ENCODE measurements around the gene PSMC5. TPM values are rescaled to one million over a fixed set of nuclear protein-coding genes. Genes with fewer than 3 reads are reported as not detected.

Gene PSMC5
- total RNA-seq, 2 experiments from 2014 or later: 32.6 to 105 TPM

GRCh38 chr17:63800783-63801182 is 26.4 kb upstream of the PSMC5 start:
- ChIA-PET CTCF (ENCODE audit: unreplicated experiment) (no interaction called here), POLR2A (no interaction called here)
- Histone ChIP-seq H2AFZ (ENCODE audit: low read length) (no peak overlapping the region), H3K27ac (ENCODE audit: low read depth, low read length, poor library complexity, severe bottlenecking) (no peak overlapping the region), H3K4me3 (ENCODE audit: low read depth, low read length, poor library complexity, severe bottlenecking) (no peak overlapping the region), H3K36me3 (ENCODE audit: insufficient read depth, low read length) (peaks cover 100% of the 10 kb centered on the region), H3K9me2 (ENCODE audit: insufficient read depth, low read length) (no peaks in the 10 kb centered on the region), H3K79me2 (ENCODE audit: insufficient read depth, low read depth, low read length) (no peaks in the 10 kb centered on the region), H4K20me1 (ENCODE audit: insufficient read depth, low read length) (no peaks in the 10 kb centered on the region), H3K4me2 (ENCODE audit: low read length) (no peak overlapping the region), H3K4me1 (ENCODE audit: insufficient read depth, low read length, poor library complexity, severe bottlenecking) (no peaks in the 10 kb centered on the region), H3K9me3 (ENCODE audit: low read length) (no peaks in the 10 kb centered on the region)
- intact Hi-C loops (cut with micrococcal nuclease; ENCODE audit: unreplicated experiment): loop anchor here (10.0 kb wide), 1 partner anchor 46 kb away; no protein-coding TSS in a partner anchor
- TF ChIP-seq CTCF (conservative IDR thresholded peaks at IDR 0.05; ENCODE audit: low read length): no peak
- no peak for TF ChIP-seq EZH2phosphoT487 (IDR thresholded peaks at IDR 0.05; ENCODE audit: borderline replicate concordance, low read depth, low read length)
- no peak for DNase-seq (ENCODE audit: low spot score)
- BruUV-seq (replicated peaks): no TSS peak

DNA sequence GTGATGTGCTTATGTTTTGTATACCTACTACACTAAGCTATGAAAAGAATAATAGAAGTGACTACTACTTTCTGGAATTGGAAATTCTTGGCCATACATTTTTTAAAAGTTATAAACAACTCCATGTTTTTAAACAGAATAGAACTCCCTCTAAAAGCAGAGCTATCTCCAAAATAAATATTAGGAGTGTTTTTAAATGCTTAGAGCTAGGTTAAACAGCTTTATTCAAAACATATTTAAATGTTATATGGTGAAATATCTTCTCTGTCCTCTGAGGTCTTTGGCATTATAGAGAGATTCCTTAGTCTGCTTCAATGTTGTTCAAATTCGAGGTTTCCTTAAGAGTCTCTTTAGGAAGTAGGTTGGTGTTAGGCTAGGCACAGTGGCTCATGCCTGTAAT is 22.9 kb upstream of the PSMC5 start:
- ChIA-PET POLR2A (interaction anchor here (0.6 to 1.0 kb wide), 6 partner anchors 14 to 1412 kb away, joined by 3 to 7 read pairs (median 4); no protein-coding TSS in a partner anchor), CTCF (ENCODE audit: unreplicated experiment) (no interaction called here)
- Histone ChIP-seq H3K9me3 (ENCODE audit: low read length) (no peaks in the 10 kb centered on the region), H3K4me3 (ENCODE audit: low read depth, low read length, poor library complexity, severe bottlenecking) (no peak overlapping the region), H3K36me3 (ENCODE audit: insufficient read depth, low read length) (peaks cover 99% of the 10 kb centered on the region), H3K27ac (ENCODE audit: low read depth, low read length, poor library complexity, severe bottlenecking) (no peak overlapping the region), H2AFZ (ENCODE audit: low read length) (no peak overlapping the region), H3K4me1 (ENCODE audit: insufficient read depth, low read length, poor library complexity, severe bottlenecking) (no peaks in the 10 kb centered on the region), H3K9me2 (ENCODE audit: insufficient read depth, low read length) (no peaks in the 10 kb centered on the region), H4K20me1 (ENCODE audit: insufficient read depth, low read length) (no peaks in the 10 kb centered on the region), H3K4me2 (ENCODE audit: low read length) (no peak overlapping the region), H3K79me2 (ENCODE audit: insufficient read depth, low read depth, low read length) (no peaks in the 10 kb centered on the region)
- intact Hi-C loops (cut with micrococcal nuclease; ENCODE audit: unreplicated experiment): loop anchor here (10.0 kb wide), 1 partner anchor 50 kb away; no protein-coding TSS in a partner anchor
- no TSS peak for BruUV-seq (replicated peaks)
- no peak for DNase-seq (ENCODE audit: low spot score)
- TF ChIP-seq CTCF (conservative IDR thresholded peaks at IDR 0.05; ENCODE audit: low read length): no peak
- TF ChIP-seq EZH2phosphoT487 (IDR thresholded peaks at IDR 0.05; ENCODE audit: borderline replicate concordance, low read depth, low read length): no peak

GRCh38 chr17:63805591-63805990 is 21.6 kb upstream of the PSMC5 start:
- Histone ChIP-seq H2AFZ (ENCODE audit: low read length) (no peak overlapping the region), H3K4me3 (ENCODE audit: low read depth, low read length, poor library complexity, severe bottlenecking) (no peak overlapping the region), H3K9me2 (ENCODE audit: insufficient read depth, low read length) (no peaks in the 10 kb centered on the region), H3K27ac (ENCODE audit: low read depth, low read length, poor library complexity, severe bottlenecking) (no peak overlapping the region), H3K4me1 (ENCODE audit: insufficient read depth, low read length, poor library complexity, severe bottlenecking) (no peaks in the 10 kb centered on the region), H4K20me1 (ENCODE audit: insufficient read depth, low read length) (no peaks in the 10 kb centered on the region), H3K36me3 (ENCODE audit: insufficient read depth, low read length) (peaks cover 99% of the 10 kb centered on the region), H3K4me2 (ENCODE audit: low read length) (no peak overlapping the region), H3K79me2 (ENCODE audit: insufficient read depth, low read depth, low read length) (no peaks in the 10 kb centered on the region), H3K9me3 (ENCODE audit: low read length) (no peaks in the 10 kb centered on the region)
- no peak for TF ChIP-seq CTCF (conservative IDR thresholded peaks at IDR 0.05; ENCODE audit: low read length)
- TF ChIP-seq EZH2phosphoT487 (IDR thresholded peaks at IDR 0.05; ENCODE audit: borderline replicate concordance, low read depth, low read length): no peak
- ChIA-PET CTCF (ENCODE audit: unreplicated experiment) (no interaction called here), POLR2A (interaction anchor here (0.7 to 1.0 kb wide), 3 partner anchors 13 to 73 kb away, joined by 3 to 4 read pairs (median 3); no protein-coding TSS in a partner anchor)
- intact Hi-C loops (cut with micrococcal nuclease; ENCODE audit: unreplicated experiment): loop anchor here (10.0 kb wide), 1 partner anchor 51 kb away; no protein-coding TSS in a partner anchor
- TSS peak; percentile 31 for BruUV-seq (replicated peaks)
- no peak for DNase-seq (ENCODE audit: low spot score)

Measured in OCI-LY7 (cell line).